ENCODE measurements around the gene PLB1. TPM values are rescaled to one million over a fixed set of nuclear protein-coding genes. Genes with fewer than 3 reads are reported as not detected.

PLB1 gene
- total RNA-seq, 1 donor from 2014 or later: 3.2 TPM

GRCh38 chr2:28623582-28624405 lies 127.9 kb downstream of the PLB1 start:
- H3K27me3 Mint-ChIP-seq (ENCODE audit: unreplicated experiment): peaks cover 2% of the 10 kb centered on the region
- DNase-seq (ENCODE audit: low spot score): no peak
- H3K36me3 Mint-ChIP-seq (ENCODE audit: low read depth, unreplicated experiment): no peaks in the 10 kb centered on the region
- peaks cover 22% of the 10 kb centered on the region for H3K4me1 Mint-ChIP-seq (ENCODE audit: unreplicated experiment)
- no peaks in the 10 kb centered on the region for H3K9me3 Mint-ChIP-seq (ENCODE audit: unreplicated experiment)
- no peak overlapping the region for H3K4me3 Mint-ChIP-seq (ENCODE audit: unreplicated experiment)
- TF ChIP-seq, protein P1, sequence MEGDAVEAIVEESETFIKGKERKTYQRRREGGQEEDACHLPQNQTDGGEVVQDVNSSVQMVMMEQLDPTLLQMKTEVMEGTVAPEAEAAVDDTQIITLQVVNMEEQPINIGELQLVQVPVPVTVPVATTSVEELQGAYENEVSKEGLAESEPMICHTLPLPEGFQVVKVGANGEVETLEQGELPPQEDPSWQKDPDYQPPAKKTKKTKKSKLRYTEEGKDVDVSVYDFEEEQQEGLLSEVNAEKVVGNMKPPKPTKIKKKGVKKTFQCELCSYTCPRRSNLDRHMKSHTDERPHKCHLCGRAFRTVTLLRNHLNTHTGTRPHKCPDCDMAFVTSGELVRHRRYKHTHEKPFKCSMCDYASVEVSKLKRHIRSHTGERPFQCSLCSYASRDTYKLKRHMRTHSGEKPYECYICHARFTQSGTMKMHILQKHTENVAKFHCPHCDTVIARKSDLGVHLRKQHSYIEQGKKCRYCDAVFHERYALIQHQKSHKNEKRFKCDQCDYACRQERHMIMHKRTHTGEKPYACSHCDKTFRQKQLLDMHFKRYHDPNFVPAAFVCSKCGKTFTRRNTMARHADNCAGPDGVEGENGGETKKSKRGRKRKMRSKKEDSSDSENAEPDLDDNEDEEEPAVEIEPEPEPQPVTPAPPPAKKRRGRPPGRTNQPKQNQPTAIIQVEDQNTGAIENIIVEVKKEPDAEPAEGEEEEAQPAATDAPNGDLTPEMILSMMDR (IDR thresholded peaks at IDR 0.05; ENCODE audit: unreplicated experiment): no peak
- no peak overlapping the region for H3K27ac Mint-ChIP-seq (ENCODE audit: unreplicated experiment)

DNA sequence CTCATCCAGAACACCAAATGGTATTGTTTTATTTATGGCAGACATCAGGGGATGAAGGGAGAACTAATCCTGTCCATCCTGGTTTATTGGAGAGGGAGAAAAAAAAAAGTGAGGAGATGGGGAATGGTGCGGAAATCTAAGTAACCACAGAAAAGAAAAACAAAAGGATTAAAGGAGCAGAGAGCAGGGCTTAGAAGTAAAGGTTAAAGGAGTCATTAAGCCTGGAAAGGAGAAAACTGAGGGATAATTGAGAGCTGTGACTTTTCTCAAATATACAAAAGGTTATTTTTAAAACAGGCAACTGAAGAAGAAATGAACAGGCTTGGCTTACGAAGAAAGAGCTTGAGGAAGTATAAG lies 128.6 kb downstream of the PLB1 start:
- Mint-ChIP-seq H3K27ac (ENCODE audit: unreplicated experiment) (no peak overlapping the region), H3K4me1 (ENCODE audit: unreplicated experiment) (peaks cover 21% of the 10 kb centered on the region), H3K4me3 (ENCODE audit: unreplicated experiment) (no peak overlapping the region), H3K9me3 (ENCODE audit: unreplicated experiment) (no peaks in the 10 kb centered on the region), H3K27me3 (ENCODE audit: unreplicated experiment) (peaks cover 2% of the 10 kb centered on the region), H3K36me3 (ENCODE audit: low read depth, unreplicated experiment) (no peaks in the 10 kb centered on the region)
- DNase-seq (ENCODE audit: low spot score): no peak
- TF ChIP-seq, protein P1 (IDR thresholded peaks at IDR 0.05; ENCODE audit: unreplicated experiment): no peak

GRCh38 chr2:28624793-28625701 lies 129.2 kb downstream of the PLB1 start:
- no peaks in the 10 kb centered on the region for H3K27me3 Mint-ChIP-seq (ENCODE audit: unreplicated experiment)
- no peak for DNase-seq (ENCODE audit: low spot score)
- H3K4me3 Mint-ChIP-seq (ENCODE audit: unreplicated experiment): no peak overlapping the region
- TF ChIP-seq, protein P1 (IDR thresholded peaks at IDR 0.05; ENCODE audit: unreplicated experiment): no peak
- peaks cover 20% of the 10 kb centered on the region for H3K4me1 Mint-ChIP-seq (ENCODE audit: unreplicated experiment)
- H3K9me3 Mint-ChIP-seq (ENCODE audit: unreplicated experiment): no peaks in the 10 kb centered on the region
- no peak overlapping the region for H3K27ac Mint-ChIP-seq (ENCODE audit: unreplicated experiment)
- no peaks in the 10 kb centered on the region for H3K36me3 Mint-ChIP-seq (ENCODE audit: low read depth, unreplicated experiment)

- Mint-ChIP-seq H3K4me1 (ENCODE audit: unreplicated experiment) (peaks cover 8% of the 10 kb centered on the region), H3K4me3 (ENCODE audit: unreplicated experiment) (no peak overlapping the region), H3K9me3 (ENCODE audit: unreplicated experiment) (no peaks in the 10 kb centered on the region), H3K27me3 (ENCODE audit: unreplicated experiment) (peaks cover 2% of the 10 kb centered on the region), H3K36me3 (ENCODE audit: low read depth, unreplicated experiment) (no peaks in the 10 kb centered on the region), H3K27ac (ENCODE audit: unreplicated experiment) (no peak overlapping the region)
- TF ChIP-seq, protein P1 (IDR thresholded peaks at IDR 0.05; ENCODE audit: unreplicated experiment): no peak
- no peak for DNase-seq (ENCODE audit: low spot score)
These were observed 130.5 kb downstream of the PLB1 start for GRCh38 chr2:28626376-28626775.
